Adipocyte (in vitro differentiated cells): ENCODE data around the gene CORO6.
A peak's percentile ranks its signal among the peaks of the same experiment; 100 is the strongest.

Experiments used
- DNase-seq: peaks from one replicate; pipeline ENCODE4 v3.0.0-alpha.2; 2015; ENCODE audit warnings: low read depth
- H3K27me3 ChIP-seq: replicated peaks from 2 replicates; pipeline ENCODE4 v1.7.0; 2013; ENCODE audit warnings: mild to moderate bottlenecking, low read length, moderate library complexity; ENCODE audit not compliant: control insufficient read depth, insufficient read depth
- H3K36me3 ChIP-seq: 2 replicates; pipeline ENCODE4 v1.7.0; 2013; ENCODE audit warnings: low read length, mild to moderate bottlenecking, moderate library complexity; ENCODE audit not compliant: control insufficient read depth, insufficient read depth, severe bottlenecking
- H3K4me1 ChIP-seq: 2 replicates; pipeline ENCODE4 v1.7.0; 2013; ENCODE audit warnings: mild to moderate bottlenecking, low read length, moderate library complexity; ENCODE audit not compliant: control insufficient read depth, insufficient read depth
- H3K4me3 ChIP-seq: 2 replicates; pipeline ENCODE4 v1.7.0; 2013; ENCODE audit warnings: mild to moderate bottlenecking, low read length, moderate library complexity
- H3K9ac ChIP-seq: 2 replicates; pipeline ENCODE4 v1.7.0; 2013; ENCODE audit warnings: mild to moderate bottlenecking, low read length, moderate library complexity
- H3K9me3 ChIP-seq: 2 replicates; pipeline ENCODE4 v1.7.0; 2013; ENCODE audit warnings: mild to moderate bottlenecking, low read length, moderate library complexity; ENCODE audit not compliant: control insufficient read depth

CORO6 gene

DNA sequence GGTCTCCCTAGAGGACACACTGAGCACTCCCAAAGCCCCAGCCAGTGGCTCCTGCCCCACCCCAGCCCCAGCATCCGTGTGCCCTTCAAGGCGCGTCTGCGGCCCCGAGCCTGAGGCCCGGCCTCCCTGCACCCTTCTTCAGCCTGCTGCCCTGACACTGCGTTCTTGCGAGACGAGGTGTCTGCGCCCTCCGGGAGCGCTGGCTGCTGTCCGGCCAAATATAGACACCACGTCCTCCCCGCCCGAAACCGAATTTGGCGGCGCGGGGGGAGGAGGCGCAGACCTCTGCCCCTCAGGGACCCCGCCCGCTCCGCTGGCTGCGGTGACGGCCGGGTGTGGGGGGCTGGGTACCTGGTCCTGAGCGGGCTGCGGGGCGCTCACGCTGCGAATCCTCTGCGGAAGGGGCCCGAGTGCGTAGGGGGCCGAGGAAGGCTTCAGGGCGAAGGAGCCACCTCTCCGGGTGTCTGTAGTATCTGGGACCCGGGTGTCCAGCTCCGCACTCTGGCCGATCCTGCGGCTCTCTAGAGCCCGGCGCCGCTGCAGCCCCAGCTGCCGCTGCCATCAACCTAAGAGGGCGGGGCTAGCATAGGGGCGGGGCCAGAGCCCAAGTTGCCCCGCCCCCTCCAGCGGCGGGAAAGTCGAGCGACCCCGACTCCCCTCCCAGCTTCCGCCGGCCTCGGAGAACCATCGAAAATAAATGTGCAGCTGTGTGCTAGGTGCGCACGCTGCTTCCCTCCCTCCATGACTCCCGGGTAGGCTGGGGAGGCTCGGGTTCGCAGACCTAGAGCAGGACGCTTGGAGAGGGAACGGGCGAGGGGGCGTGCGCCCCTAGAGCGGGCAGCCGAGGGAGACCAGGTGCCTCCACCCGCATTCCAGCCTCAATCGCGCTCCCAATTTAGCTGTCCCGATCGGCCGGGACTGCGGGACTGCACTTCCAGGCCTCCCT lies at the start of gene CORO6:
TSS of gene CORO6 (minus strand) at position 576 of the 946 bp plus-strand sequence. CDS start 1,491 bp downstream, outside the sequence.
- Histone ChIP-seq H3K27me3 (no peaks in the 10 kb centered on the region), H3K9ac (peak within 1 kb of the TSS; percentile 83)
- DNase-seq, result peak; percentile 81

DNA sequence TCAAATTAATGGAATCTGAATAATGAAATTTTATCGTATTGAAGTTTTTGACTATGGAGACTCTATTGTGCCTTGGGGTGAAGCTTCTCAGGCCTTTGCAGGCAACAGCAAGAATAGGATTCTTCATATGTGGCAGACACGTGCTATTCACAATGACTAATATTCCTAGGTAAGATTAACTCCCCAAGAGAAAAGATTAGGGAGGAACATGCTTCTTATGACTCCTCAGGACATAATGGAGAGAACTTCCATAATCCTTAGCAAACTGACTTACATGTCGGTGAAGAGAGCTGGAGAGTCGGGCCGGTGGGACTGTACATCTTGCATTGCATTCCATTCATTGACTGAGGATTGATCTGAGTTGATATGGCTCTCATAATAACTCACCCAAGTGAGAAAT lies 48.9 kb upstream of the CORO6 start:
- Histone ChIP-seq H3K9ac (no peak overlapping the region), H3K9me3 (no peaks in the 10 kb centered on the region), H3K4me1 (peaks cover 35% of the 10 kb centered on the region), H3K27me3 (no peaks in the 10 kb centered on the region), H3K4me3 (no peak overlapping the region), H3K36me3 (peaks cover 41% of the 10 kb centered on the region)
- no peak for DNase-seq

More for the DNA sequence above, at the start of gene CORO6:
- Histone ChIP-seq H3K9me3 (no peaks in the 10 kb centered on the region), H3K36me3 (no peaks in the 10 kb centered on the region), H3K4me3 (peak within 1 kb of the TSS; percentile 84), H3K4me1 (peaks cover 10% of the 10 kb centered on the region)

DNA sequence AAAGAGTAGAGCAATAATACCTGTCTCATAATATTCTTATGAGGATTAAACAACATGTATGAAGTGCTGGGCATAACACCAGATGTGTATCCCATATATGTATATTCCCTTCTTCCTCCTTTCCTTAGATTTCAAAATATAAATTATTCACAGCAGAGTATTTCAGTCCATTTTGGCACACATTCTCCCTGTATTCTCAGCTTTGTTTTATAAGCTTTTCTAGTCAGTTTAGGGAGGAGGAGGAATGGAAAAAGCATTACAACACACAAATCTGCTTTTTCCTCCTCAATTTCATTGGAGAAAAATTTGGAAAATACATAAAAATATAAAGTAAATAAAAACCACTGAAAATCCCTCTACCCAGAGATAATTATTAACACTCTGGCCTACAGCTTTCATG lies 46.6 kb upstream of the CORO6 start:
- no peaks in the 10 kb centered on the region for H3K9me3 ChIP-seq
- no peaks in the 10 kb centered on the region for H3K27me3 ChIP-seq
- H3K4me1 ChIP-seq, result peaks cover 28% of the 10 kb centered on the region
- peaks cover 60% of the 10 kb centered on the region for H3K36me3 ChIP-seq
- DNase-seq, result no peak
- no peak overlapping the region for H3K4me3 ChIP-seq
- no peak overlapping the region for H3K9ac ChIP-seq

DNA sequence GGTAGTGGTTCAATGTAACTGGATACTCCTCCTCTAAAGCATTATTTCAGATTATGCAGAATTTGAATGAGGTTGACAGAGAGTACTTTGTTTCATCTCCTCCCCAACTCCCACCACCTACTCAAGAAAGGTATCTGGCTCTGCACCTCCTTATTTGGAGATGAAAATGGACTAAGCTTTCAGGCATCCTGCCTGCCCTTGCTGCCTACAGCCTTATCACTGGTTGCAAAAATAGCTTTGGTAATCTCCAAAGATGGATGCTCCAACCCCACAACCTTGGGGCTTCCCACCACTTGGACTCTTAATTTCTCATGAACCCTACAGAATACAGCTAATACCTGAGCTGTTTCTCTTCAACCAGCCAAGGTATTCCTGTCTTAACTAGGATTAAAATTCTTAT lies 45.3 kb upstream of the CORO6 start:
- H3K36me3 ChIP-seq, result peaks cover 58% of the 10 kb centered on the region
- H3K9me3 ChIP-seq, result no peaks in the 10 kb centered on the region
- peaks cover 28% of the 10 kb centered on the region for H3K4me1 ChIP-seq
- H3K9ac ChIP-seq, result no peak overlapping the region
- DNase-seq, result no peak
- H3K27me3 ChIP-seq, result no peaks in the 10 kb centered on the region
- no peak overlapping the region for H3K4me3 ChIP-seq

DNA sequence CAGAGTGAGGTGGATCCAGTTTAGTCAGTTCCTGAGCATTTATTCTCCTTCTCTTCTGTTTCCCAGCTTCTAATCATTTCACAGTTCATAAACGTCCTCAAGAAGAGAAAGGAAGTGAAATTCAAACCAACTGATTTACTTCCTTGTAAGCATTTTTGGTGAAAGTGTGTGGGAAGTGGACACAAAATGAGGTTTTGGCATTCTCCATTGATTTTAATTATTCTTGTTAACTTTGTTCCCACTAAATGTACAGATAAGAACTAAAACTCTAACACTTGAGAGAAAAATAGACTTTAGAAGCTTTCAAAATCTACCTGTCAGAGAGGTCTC lies 42.7 kb upstream of the CORO6 start:
- no peaks in the 10 kb centered on the region for H3K9me3 ChIP-seq
- no peak for DNase-seq
- H3K36me3 ChIP-seq, result peaks cover 53% of the 10 kb centered on the region
- H3K9ac ChIP-seq, result no peak overlapping the region
- no peak overlapping the region for H3K4me3 ChIP-seq
- H3K27me3 ChIP-seq, result no peaks in the 10 kb centered on the region
- H3K4me1 ChIP-seq, result peaks cover 38% of the 10 kb centered on the region

DNA sequence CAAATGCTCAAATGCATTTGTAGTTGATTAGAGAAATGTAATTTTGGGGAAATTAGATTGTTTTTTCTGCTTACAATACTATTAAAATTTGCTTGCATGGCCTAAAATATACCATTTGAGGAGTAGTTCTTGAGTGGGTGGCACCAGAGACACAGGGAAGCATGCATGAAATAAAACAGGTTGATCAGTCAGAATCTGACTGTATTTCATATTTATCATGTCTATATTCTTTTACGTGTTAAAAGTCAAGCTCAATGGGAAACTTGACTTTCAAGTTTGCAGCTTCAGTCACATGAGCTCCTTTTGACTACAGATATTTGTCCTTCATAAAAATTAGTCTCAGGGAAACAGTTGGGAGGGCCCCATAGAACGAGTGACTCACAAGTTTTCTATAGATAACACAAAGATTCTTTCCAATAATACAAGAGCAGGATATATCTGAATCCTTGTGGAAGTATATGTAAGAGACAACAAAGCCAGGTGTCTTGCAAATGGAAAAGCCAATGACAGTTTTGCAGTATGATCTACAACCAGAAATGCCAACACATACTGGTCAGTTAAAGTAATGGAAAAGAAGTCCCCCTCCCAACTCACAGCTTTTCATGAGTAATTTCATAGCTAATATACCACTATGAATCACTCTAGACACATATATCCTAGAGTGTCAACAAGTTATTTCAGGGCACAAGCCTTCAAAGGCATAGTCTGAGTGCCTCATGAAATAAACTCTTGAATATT lies 42.2 kb upstream of the CORO6 start:
- Histone ChIP-seq H3K36me3 (peaks cover 50% of the 10 kb centered on the region), H3K4me1 (peaks cover 38% of the 10 kb centered on the region), H3K27me3 (no peaks in the 10 kb centered on the region), H3K9me3 (no peaks in the 10 kb centered on the region), H3K4me3 (no peak overlapping the region), H3K9ac (no peak overlapping the region)
- no peak for DNase-seq

DNA sequence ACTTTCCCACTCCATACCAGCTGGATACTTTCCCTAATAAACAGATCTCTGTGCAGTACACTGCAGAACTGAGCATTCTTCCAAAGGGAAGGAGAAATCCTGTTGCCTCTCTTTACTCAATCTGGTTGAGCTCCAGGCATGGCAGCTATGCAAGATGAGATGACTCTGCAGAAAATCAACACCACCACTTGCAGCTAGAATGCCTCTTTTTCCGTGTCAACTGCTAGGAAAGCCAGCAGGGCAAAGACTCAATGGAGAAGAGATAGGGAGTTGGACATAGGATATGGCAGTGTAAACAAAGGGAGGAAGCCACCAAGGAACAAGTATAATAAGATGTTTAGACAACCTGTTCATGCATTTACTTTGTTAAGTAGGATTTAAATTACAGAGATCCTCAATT lies 40.4 kb upstream of the CORO6 start:
- Histone ChIP-seq H3K36me3 (peaks cover 41% of the 10 kb centered on the region), H3K27me3 (no peaks in the 10 kb centered on the region), H3K4me3 (peak overlapping the region; percentile 51), H3K4me1 (peaks cover 33% of the 10 kb centered on the region), H3K9ac (peak overlapping the region; percentile 70), H3K9me3 (no peaks in the 10 kb centered on the region)
- DNase-seq, result peak; percentile 78

DNA sequence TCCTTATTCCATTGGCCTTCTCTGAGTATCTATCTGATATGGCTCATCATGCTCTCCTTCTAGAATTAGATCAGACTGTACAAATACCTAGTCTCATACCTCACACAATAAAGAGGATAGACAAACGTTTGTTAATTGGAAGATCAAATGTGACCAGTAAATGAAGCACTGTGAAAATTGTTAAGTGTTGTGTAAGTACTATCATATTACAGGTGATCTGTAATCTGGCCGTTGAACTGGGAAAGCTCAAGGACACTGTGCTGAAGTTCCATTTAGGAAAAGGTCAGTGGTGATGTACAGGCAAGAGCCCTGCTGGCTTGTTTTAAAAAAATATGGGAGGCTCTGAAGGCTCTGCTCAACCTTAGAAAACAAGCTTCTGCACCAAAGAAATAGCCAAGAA lies 38.5 kb upstream of the CORO6 start:
- Histone ChIP-seq H3K27me3 (no peaks in the 10 kb centered on the region), H3K4me3 (no peak overlapping the region), H3K9me3 (no peaks in the 10 kb centered on the region), H3K9ac (no peak overlapping the region), H3K36me3 (peaks cover 21% of the 10 kb centered on the region), H3K4me1 (peaks cover 33% of the 10 kb centered on the region)
- no peak for DNase-seq

DNA sequence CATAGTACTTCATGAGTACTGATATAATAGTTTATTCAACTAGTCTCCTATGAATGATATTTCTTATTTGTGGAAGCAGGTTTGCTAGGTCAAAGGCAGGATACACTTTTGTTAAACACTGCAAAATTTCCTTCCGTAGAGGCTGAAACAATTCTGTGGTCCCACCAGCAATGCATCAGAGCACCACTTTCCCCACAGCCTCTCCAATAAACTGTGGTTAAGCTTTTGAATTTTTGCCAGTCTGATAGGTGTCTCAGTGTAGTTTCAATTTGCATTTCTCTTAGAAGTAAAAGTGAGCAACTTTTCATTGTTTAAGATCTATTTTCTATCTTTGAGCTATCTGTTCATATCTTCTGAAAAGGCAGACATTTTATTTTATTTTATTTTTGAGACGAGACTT lies 36.4 kb upstream of the CORO6 start:
- Histone ChIP-seq H3K36me3 (peaks cover 15% of the 10 kb centered on the region), H3K9me3 (no peaks in the 10 kb centered on the region)
- DNase-seq, result no peak

DNA sequence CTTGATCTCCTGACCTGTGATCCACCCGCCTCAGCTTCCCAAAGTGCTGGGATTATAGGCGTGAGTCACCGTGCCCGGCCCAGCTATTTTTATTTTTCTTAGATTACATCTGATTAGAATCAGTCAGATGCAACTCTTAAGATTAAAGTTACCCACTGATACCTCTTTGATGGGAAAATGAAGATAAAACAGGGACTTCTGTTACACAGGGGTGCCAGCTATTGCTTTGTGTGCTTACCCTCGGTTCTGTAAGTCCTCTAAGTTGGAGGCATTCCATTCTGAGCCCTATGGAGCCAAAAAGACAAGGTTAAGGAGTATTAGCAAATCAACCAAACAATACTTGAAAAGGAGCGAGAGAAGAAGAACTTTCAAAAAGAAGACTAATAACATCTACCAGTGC lies 32.6 kb upstream of the CORO6 start:
- DNase-seq, result no peak
- no peaks in the 10 kb centered on the region for H3K9me3 ChIP-seq
- H3K4me1 ChIP-seq, result peaks cover 32% of the 10 kb centered on the region
- H3K27me3 ChIP-seq, result no peaks in the 10 kb centered on the region
- no peak overlapping the region for H3K4me3 ChIP-seq
- H3K36me3 ChIP-seq, result peaks cover 9% of the 10 kb centered on the region
- no peak overlapping the region for H3K9ac ChIP-seq

More for the DNA sequence above, 36.4 kb upstream of the CORO6 start:
- no peak overlapping the region for H3K9ac ChIP-seq
- H3K4me1 ChIP-seq, result peaks cover 26% of the 10 kb centered on the region
- H3K27me3 ChIP-seq, result no peaks in the 10 kb centered on the region
- no peak overlapping the region for H3K4me3 ChIP-seq

DNA sequence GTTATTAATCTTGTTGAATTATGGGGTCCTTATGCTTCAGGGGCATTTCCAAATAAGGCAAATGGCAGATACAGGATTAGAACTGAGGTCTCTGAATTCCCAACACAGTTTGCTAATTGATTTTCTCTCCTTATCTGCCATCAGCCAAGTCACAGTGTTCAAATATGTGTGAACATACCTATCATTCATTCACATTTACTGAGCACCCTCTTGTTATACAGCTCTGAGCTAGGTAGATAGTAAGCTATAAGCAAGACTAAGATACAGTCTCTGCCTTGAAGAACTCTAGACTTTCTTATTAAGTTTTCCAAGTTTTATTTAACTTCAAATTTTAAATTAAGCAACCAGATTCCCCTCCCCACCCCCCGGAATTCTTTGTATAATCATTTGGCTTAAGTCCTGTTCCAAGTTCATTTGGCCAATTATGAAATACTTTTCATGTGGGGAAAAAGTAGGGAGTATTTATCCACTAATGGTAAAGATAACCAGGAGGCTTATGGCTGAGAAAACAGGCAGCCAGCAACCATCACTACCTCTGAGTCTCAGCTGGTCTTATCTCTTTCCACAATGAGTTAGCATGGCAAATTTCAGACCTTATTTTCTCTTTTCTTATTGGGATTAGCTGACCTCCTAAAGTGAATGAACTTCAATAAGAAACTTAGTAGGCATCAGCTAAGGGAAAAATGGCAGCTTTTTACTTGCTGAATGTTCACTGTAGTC lies 31.4 kb upstream of the CORO6 start:
- H3K9me3 ChIP-seq, result no peaks in the 10 kb centered on the region
- peaks cover 38% of the 10 kb centered on the region for H3K4me1 ChIP-seq
- peak; percentile 28 for DNase-seq
- H3K36me3 ChIP-seq, result peaks cover 9% of the 10 kb centered on the region
- H3K4me3 ChIP-seq, result peak overlapping the region; percentile 49
- H3K27me3 ChIP-seq, result no peaks in the 10 kb centered on the region
- H3K9ac ChIP-seq, result no peak overlapping the region
